NCI-H2081 treated with DMSO at 0.1 percent for 48 hours (cell line): ENCODE measurements around the gene HOXB6.

ENCODE experiments used
- DNase-seq: peaks from one replicate; lab custom pipeline; 2025; lab: John Stamatoyannopoulos, UW

HOXB6 gene

GRCh38 chr17:48634493-48635208, 29.9 kb upstream of the HOXB6 start:
- DNase-seq, result no peak

DNA sequence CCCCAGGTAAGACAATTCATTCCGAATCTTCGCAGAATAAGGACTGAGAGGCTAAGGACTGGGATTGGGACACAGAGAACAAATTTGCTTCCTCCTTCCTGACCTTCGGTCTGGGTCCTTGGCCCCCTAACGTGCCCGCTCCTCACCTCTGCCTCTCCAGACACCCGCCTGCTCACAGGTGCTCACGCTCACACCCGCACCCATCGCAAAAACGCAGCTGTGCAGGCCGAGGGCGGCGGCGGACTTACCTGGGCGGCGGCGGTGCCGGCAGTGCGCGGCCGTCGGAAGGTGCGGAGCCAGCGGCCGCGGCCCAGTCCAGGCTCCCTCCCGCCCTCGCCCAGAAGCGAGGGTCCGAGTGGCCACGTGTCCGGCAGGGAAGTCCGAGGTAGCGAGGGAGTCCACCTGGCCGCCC, 28.5 kb upstream of the HOXB6 start:
- no peak for DNase-seq

DNA sequence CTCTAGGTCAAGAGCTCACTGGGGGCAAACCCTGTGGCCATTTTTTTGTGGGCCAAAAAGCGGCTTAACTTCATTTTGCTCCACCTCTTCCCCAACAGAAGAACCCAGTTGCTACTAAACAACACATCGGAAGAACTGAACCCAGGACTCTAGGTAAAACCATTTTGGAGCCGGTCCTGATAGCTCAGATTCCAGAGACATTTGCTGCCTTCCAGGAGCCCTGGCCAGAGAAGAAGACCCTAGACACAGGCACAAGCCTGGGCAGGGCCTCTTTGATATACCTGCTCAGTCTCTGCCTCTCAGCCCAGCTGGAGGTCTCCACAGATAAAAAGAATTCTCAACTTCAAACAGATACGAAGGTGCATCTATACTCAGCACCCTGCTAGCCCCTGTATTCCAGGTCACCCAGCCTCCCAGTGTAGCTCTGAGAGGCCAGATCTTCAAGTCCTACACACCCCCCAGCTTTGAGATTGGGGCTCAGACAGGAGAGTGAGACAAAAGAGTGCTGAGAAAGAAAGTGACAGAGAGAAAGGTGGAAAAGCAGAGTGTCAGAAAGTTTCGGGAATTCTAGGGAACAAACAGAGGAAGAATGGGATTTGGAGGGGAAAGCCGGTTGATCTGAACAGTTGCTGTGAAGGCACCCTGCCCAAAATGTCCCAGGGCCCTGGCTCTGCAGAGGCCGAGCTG, 27.9 kb upstream of the HOXB6 start:
- no peak for DNase-seq

DNA sequence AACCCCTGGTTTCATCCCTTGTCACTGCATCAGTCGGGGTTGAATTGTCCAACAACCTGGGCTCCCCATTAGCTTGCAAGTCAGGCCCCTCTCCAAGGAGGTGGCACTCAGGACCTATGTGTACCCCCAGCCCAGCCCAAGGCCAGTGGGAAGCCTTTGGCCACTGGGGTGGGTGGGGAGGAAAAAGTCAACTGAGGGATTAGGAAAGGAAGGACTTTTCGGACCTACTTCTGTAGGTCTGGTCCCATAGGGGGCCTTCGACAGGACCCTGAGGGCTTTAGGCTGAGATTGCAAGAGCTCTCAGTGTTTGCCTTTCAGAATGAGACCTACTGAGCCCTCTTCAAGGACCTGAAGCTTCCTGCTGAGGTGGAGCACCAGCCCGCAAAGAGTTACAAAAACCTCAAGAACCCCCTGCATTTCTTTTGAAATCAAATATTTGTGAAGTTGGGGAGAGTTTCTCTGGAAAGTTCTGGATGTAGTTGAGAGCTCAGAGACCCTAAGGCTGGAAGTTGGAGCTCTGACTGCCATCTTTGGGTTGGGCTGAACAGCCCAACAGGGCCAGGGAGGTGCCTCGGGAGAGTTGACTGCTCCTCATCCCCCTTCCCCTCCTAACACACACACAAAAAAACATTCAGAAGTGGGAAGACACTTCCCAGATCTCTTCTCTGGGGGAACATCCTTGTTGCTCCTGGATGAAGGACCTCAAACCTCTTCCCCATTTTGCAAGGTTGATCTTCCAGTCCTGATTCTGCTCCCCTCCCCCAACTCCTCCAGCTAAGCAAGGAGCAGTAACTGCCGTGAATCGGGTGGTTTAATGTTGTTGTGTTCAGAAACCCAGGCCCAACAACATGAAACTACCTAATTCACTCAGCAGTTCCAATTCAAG, 27.1 kb upstream of the HOXB6 start:
- no peak for DNase-seq

- DNase-seq, result no peak
Observed at GRCh38 chr17:48630925-48631692, 26.3 kb upstream of the HOXB6 start.

GRCh38 chr17:48630009-48630924, 25.5 kb upstream of the HOXB6 start:
- no peak for DNase-seq

- DNase-seq, result no peak
Observed at GRCh38 chr17:48629411-48629759, 24.6 kb upstream of the HOXB6 start.

DNA sequence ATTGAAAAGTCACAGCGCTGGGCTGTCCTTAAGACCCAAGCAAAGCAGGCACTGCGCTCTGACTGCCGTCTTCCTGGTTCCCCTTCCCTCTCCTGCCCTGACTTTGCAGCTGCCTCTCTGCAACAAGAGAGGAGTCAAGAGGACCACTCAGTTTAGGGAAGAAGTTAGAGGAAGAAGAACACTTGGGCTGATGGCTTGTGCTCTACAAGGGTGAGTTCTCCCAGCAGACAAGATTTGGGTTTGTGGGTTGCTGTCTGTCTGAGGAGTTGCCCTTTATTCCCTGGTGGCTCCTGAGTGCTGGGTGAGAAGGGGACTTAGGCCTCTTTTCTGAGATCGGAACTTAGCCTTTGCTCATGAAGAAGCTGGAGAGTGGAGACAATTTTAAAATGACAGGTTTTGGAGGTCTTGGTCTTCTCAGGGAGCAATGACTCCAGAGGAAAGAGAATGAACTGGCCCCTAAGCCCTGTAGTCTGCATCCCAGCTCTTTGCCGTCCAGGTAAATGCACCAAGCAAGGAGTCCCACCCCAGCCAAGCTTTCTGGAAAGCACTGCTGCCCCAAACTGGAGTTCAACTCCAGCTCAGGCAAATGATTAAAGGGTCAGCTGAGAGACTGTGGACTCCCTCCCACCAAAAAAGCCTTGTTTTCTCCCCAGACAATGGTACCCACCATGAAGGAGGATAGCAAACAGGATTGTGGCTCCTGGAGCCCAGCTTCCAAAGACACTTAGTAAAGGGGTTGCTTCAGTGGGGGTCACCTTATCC, 24.0 kb upstream of the HOXB6 start:
- DNase-seq, result no peak

GRCh38 chr17:48627623-48628521, 23.1 kb upstream of the HOXB6 start:
- no peak for DNase-seq

DNA sequence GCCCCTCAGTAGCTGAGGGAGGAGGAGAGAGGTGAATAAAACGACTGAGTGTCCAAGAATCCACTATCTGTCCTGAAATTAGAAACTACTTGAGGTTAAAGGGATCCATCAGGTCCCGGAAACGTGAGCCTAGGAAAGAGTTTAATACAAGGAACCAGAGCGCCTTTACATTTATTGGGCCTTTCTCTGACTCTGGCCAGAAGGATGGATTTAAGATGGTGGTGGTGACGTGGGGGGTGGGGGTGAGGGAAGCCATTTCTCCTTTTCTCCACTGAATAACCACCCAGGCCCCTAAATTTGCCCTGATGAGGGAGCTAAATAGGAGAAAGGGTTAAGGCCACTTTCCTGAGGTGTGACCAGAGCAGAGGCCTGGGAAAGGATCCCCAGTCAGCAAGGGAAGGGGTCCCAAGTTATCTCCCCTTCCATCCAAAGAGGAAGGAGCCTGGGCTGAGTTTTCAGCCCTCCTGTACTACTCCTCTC, 22.4 kb upstream of the HOXB6 start:
- no peak for DNase-seq

DNA sequence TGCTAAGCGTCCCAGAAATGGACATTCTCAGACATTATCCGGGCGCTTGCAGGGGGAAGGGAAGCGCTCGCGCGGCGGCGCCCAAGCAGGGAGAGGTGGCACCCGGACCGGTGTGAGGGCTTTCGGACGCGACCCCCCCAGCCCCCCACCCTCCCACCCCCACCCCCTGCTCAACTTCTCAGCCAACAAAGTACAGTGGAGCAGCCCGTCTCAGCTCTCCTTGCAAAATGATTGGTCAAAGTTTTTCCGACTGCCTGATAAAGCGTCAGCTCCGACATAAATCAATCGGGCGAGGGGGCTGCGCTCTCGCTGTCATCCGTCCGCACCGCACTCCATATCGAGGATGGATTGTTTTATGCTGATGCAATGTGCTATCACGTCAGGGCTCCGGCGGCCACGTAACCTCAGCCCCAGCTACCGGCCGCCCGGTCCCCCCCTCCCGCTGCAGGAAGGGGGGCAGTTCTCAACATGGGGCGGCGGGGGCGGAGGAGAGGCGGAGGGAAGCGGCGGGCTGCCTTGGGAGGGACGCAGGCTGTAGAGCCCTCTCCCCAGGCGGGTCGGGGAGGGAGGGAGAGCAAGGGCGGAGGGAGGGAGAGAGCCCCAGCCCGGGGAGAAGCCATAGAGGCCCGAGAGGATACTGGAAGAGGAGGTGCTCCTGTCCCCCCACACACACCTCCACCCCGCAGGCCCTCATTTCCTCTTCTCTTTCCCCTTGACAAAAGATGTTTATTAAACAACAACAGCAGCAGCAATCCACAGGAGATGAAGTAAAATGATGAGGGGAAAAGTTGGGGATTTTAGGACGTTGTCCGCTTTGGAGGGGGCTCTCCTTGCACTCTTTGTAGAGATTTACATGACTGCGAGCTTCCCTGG, 21.7 kb upstream of the HOXB6 start, which contains the start of gene HOXB9:
Gene HOXB9, minus strand, starts transcription at position 114 of the 873 bp plus-strand sequence. Its CDS starts 89 bp downstream, at position 25.
- no peak for DNase-seq

DNA sequence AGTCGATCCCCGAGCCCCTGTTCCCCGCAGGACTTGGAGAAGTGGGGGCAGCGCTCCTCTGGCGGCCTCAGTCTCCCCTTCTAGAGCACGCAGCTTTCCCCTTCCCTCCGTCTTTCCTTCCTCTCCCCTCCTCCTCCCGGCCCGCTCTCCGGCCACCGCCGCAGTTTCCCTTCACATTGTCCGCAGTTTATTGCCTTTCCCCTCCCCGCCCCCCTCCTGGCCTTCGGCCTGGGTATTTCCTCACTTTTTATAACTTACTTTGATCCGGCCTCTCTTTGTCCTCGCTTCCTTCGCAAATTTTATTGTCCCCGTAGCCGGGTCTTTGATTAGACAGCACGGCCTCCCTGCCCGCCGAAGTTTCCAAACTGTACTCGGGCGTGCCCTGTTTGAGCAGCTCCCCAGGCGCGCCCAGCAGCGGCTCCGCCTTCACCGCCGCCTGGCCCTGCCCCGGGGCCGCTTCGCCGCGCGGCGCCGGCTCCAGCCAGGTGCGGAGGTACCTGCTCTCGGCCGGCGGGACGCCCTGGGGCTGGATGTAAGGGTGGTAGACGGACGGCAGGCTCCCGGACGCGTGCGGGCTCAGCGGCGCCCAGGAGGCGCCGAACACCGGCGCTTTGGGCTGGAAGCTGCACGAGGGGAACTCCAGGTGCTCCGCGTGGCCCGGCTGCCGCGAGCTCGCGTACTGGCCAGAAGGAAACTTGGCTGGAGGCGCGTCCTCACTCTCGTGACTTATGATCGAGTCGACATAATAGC, 20.9 kb upstream of the HOXB6 start:
- DNase-seq, result no peak

GRCh38 chr17:48624544-48625494, 20.0 kb upstream of the HOXB6 start:
- no peak for DNase-seq

DNA sequence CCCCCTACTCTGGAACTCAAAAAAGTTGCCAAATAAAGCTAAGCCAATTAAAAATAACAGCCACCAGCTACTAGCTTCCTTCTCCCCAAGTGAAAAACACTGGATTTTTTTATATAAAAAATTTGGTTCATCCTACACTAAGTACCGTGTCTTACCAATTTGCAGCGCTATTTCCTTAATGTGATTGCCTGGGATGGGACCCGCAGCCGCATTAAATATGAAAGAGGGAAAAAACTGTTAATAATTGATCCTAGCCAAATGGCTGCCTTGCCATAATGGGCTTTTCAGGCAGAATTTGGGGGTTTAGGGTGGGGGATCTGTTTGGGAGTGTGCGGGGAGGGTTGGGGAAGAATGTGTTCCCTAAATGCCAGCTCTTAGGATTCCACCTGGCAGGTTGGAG, 19.3 kb upstream of the HOXB6 start:
- DNase-seq, result no peak

DNA sequence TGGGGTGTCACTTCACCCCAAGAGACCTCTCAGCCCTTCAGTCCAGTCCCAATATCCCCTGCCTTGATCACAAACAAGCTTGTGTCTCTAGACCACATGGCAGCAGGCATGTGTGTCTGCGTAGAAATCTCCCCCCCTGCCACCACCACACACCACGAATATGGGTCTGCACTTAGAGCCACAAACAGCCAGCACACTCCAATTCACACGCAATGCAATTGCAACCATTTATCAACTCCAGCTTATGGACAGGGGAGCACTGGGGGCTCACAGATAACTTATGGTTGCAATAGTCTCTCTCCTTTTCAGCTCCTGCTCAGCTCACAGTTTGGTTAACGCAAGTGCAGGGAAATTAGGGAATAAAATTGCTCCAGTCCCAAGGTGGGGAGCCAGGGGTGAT, 18.8 kb upstream of the HOXB6 start:
- no peak for DNase-seq

GRCh38 chr17:48622857-48623256, 18.1 kb upstream of the HOXB6 start:
- no peak for DNase-seq
